HG02571 (cell line): Measurements from ENCODE around the gene COL1A1.
A peak's percentile ranks its signal among the peaks of the same experiment; 100 is the strongest.

Experiments
- ATAC-seq: cut with Tn5 transposase; IDR thresholded peaks from one replicate; pipeline ENCODE4 v1.9.1; 2021; ENCODE audit warnings: mild to moderate bottlenecking, moderate library complexity; ENCODE audit not compliant: unreplicated experiment

COL1A1 gene

DNA sequence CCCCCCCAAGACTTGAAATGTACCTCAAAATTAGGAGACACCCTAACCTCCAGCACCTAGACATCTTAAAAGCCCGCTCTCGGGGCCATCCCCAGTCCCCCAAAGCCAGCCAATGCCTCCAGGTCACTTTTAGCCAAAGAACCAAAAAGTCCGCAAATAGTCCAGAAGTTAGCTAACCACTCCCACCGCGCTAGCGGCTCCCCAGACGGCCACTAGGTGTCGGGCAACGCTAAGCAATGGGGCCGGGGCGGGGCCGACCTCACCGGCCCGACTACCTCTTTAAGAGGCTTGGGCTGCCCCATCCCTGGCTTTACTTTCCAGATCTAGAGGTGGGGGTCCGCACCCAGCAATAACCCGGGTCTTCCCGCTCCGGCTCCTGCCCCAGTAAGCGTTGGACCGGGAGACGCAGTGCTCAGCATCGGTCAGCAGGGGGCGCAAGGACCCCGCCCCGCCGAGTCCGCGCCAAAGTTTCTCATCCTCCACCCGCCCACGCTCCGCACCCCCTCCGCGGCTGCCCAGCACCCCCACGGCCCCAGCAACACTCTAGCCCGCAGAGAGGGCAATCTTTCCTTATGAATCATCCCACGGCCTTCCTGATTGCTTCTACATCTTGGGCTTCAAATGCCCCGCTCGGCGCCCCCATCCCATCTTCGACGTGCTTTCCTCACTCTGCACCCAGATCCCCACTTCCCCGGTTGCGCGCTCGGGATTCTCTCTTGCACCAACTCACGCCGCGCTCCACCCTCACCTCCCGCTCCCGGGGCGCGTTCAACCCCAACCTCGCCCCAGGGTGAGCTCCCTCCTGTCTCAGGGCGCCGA lies 765 bp downstream of the COL1A1 start:
- ATAC-seq = peak; percentile 71

DNA sequence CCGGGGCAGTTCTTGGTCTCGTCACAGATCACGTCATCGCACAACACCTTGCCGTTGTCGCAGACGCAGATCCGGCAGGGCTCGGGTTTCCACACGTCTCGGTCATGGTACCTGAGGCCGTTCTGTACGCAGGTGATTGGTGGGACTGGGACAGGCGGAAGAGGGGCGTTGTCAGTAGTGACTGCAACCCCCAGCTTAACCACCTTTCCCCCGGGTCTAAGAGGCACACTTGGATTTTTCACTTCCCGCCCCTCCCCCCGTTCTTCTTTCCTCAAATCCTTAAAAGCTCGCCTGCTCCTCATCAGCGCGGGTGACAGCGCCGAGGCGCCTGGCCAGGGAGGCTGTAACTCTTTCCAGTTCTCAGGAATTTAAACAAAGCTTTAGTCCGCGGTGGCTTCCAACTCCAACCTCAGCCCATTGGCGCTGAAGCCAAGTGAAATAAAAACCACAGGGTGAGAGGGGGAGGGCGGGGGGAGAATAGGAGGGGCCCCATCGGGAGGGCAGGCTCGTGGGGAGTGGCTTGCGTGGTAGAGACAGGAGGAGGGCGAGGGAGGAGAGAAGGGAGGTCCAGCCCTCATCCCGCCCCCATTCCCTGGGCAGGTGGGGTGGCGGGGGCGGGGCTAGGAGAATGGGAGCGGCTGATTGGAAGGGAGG lies 1.5 kb downstream of the COL1A1 start:
- ATAC-seq = no peak

DNA sequence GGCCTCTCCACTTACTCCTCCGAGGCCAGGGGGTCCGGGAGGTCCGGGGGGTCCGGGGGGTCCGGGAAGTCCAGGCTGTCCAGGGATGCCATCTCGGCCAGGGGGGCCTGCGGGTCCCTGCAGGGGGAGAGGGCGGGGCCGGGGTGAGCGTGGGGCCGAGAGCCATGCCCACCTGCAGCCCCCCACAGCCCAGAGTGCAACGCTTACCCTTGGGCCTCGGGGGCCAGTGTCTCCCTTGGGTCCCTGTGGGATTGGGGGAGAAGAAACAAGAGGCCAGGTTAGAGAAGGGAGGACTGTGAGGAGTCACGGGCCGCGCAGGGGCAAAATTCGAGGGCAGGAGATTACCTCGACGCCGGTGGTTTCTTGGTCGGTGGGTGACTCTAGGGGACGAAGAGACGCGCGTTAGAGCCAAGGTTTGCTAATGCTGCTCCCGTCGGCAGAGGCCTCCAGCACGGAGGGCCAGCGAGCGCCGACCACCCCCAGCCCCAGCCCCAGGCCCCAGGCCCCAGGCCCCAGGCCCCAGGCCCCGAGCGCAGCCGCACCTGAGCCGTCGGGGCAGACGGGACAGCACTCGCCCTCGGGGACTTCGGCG lies 2.1 kb downstream of the COL1A1 start:
- no peak for ATAC-seq

DNA sequence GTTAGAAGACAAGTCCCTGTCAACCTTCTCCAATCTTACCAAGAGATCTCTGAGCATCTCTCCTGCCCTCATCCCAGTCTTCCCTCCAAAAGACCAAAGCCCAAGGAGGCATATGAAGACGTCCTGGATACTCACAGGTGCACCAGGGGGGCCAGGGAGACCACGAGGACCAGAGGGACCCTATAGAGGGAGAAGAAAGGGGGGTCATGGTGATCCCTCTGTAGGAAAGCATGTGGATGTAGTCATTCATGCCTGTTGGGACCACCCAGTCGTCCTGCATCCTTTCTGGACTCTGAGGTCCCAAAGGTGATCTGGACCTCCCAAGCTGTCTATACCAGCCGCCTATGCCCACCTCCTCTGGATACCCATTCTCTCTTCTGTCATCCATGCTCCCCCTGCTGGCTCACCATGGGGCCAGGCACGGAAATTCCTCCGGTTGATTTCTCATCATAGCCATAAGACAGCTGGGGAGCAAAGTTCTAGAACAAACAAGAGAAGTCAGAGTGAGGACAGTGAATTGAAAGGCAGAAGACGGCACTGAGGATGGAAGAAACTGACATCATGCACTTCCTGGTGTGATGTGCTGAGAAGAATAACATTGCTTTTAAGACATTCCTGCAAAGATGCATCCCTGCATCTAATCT lies 3.3 kb downstream of the COL1A1 start:
- no peak for ATAC-seq

DNA sequence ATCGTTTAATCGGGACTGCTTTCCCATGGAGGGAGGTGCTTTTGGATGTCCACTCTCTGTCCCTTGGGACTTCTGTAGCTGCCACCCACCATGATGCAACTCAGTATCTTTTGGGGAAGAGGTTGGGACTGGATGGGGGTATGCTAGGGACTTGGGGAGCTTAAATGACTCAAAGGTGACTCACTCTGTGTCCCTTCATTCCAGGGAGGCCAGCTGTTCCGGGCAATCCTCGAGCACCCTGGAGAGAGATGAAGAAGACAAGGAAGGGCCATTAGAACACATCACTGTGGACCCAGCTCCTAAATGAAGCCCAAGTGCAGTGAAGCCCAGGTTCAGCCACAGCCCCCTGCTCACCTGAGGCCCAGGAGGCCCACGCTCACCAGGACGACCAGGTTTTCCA lies 4.6 kb downstream of the COL1A1 start:
- ATAC-seq = no peak

DNA sequence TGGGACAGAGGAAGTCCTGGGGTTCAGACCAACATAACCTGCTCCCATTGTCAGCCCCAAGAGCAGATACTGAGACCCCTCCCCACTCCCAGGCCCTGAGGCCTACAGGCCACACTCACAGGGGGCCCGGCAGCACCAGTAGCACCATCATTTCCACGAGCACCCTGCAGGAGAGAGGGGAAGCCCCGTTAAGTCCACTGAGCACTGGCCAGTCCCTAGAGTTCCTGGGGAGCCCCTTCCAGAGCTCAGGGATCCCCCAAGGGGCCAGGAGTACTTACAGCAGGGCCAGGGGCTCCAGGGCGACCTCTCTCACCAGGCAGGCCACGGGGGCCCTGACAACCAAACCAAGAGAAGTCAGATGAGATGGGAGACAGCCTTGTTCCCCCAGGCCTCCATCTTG lies 5.4 kb downstream of the COL1A1 start:
- ATAC-seq = no peak

DNA sequence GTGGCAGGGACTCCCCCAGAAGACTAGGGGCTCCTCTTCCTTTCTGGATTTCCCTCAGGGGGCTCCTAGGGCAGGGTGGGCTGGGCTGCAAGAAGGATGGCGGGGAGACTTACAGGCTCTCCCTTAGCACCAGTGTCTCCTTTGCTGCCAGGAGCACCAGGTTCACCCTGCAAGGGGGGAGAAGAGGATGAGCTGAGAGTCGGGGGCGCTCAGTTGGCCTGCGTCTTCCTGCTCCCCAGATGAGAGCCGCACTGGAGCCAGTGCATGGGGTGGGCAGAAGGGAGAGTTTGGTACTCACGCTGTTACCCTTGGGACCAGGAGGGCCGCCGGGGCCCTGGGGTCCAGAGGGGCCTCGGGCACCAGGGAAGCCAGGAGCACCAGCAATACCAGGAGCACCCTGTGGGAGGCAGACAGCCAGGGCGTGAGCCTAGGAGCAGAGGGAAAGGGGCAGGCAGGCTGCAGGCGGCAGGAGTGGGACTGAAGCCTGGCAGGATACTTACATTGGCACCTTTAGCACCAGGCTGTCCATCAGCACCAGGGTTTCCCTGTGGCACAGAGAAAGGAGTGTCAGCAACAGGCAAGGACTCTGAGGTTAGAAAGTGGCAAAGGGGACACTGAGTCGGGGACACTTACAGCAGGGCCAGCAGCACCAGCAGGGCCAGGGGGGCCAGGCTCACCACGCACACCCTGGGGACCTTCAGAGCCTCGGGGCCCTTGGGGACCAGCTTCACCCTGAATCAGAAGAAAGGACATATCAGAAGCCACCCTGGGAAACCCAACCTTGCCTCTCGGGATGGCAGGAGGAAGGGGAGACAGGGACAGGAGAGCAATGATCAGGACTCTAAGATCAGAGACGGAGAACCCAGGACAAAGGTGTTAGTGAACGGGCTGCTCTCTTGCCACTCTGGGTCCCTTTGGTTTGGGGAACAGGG lies 6.2 kb downstream of the COL1A1 start:
- ATAC-seq = no peak

DNA sequence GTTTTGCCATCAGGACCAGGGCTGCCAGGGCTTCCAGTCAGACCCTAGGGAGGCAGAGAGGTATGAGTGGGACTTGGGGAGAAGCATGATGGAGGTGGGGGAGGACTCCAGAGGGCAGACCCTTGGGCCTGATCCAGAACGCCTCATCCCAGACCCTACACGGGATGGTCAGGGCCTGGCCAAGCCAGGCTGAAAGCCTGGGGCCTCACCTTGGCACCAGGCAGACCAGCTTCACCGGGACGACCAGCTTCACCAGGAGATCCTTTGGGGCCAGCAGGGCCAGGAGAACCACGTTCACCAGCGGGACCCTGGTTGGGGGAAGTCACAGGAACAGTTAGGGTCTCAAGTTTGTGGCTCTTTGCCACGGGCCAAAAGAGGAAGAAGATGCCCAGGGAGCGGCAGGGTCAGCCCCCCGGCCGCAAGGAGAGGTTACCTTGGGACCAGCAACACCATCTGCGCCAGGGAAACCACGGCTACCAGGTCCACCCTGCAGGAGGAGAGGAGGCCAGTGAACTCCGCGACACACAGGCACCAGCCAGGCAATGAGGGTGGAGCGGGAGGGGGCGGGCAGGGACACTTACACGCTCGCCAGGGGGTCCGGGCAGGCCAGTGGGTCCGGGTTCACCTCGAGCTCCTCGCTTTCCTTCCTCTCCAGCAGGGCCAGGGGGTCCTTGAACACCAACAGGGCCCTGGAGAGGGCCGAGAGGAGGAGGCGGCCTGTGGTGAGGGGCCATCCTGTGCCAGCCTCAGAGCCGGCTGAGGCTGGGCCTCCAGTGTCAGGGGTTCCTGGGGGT lies 7.1 kb downstream of the COL1A1 start:
- ATAC-seq = no peak

DNA sequence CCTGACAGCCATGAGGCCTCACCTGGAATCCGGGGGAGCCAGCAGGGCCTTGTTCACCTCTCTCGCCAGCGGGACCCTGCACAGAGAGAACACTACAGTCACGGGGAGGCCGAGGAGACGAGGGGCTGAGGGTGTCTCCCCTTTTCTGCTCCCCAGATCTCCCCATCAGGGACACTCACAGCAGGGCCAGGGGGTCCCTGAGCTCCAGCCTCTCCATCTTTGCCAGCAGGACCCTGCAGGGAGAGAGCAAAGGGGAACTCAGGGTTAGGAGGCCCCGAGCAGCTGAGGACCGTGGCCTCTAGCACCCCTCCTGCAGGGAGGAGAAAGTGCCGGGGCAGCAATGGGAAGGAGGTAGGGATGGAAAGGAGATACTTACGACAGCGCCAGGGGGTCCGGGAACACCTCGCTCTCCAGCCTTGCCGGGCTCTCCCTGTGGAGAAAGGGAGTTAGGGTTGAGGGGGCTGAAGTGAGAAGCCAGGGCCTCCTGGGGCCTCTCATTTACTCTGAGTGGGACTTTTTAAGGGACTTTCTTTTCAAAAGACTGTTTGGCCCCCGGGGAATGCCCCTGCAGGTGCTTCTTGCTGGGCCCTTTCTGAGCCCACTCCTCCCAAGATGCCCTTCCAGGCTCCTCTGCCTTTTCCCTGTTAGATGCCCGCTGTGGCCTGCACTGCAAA lies 8.7 kb downstream of the COL1A1 start:
- no peak for ATAC-seq

DNA sequence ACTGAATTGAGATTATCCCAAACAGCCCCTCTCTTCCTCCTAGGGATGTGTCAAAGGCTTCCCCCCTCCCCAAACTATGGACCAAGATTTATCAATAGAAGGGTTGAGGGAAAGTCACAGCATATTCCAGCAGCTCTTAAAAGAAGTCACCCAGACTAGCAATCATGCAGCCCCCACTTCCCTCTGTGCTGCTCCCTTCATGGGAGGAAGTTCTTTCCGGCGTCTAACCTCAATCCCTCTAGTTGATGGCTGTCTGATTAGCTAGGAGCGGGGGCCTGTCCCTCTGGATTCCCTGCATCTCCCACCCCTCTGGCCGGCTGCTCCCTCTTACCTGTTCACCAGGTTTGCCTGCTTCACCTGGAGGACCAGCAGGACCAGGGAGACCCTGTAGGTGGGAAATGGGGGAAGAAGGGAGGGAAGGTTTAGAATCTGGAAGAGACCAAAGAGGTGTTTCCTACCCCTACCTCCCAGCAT lies 9.2 kb downstream of the COL1A1 start:
- no peak for ATAC-seq

DNA sequence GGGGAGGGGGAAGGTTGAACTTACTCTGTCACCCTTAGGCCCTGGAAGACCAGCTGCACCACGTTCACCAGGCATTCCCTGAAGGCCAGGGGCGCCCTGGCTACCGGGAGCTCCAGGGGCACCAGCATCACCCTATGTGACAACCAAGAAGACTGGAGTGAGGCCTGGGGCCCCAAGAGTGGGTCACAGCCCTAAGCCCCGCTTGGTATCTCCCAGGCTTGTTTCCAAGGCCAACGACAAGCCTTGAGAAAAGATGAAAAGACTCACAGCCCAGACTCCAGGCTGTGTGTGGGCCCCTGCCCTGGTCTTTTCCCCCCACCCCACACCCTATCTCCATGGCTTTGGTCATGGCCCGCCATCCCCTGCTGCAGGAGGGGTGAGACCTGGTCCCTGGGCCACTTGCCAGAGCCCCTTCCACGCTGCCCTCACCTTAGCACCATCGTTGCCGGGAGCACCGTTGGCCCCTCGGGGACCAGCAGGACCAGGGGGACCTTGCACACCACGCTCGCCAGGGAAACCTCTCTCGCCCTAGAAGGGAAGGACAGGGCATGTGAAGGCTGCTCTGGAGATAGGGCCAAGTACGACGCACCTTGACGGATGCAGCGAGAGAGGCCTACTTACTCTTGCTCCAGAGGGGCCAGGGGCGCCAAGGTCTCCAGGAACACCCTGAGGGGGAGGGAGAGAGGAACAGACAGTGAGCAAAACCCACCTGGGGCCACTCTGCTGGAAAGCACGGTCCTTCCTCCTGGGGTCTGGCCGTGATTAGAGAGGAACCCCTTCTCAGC lies 9.9 kb downstream of the COL1A1 start:
- ATAC-seq = no peak

DNA sequence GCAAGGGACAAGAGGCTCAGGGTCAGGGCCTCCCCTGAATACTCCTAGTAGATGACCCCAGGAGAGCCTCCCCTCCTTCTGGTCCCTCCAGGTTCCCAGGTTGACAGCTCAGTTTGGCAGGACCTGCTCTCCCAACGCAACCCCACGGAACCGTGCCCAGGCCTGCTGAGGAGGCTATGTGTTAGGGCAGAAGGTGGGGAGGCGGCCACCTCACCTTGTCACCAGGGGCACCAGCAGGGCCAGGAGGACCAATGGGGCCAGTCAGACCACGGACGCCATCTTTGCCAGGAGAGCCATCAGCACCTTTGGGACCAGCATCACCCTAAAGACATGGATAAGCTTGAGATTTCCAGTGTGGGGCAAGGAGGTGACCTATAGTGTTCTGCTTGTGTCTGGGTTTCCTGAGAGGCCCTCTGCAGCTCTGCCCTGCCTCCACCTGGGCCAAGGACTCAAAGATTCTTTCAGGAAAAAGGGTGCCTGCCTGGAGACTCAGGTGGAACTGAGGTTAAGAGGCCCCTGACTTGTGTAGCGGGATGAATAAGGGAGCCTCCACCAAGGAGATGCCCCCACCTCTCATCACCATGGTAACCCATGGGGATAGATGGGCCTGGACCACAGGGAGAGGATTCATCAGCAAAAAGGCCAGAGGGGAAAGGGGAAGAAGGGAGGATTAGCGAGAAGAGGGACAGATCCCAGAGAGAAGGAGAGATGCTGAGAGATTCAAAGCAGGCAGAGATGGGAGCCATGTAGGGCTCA lies 10.7 kb downstream of the COL1A1 start:
- ATAC-seq = no peak

DNA sequence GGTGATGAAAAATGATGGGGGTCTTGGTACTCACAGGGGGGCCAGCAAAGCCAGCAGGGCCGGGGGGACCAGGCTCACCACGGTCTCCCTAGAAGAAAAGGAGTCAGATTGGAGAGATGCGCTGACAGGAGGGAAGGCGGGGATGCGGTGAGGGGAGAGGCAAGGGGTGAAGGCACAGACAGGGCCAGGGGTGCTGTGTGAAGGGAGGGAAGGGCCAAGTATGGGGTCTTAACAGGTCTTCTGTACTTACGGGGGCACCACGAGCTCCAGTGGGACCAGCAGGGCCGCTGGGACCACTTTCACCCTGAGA lies 11.2 kb downstream of the COL1A1 start:
- no peak for ATAC-seq

DNA sequence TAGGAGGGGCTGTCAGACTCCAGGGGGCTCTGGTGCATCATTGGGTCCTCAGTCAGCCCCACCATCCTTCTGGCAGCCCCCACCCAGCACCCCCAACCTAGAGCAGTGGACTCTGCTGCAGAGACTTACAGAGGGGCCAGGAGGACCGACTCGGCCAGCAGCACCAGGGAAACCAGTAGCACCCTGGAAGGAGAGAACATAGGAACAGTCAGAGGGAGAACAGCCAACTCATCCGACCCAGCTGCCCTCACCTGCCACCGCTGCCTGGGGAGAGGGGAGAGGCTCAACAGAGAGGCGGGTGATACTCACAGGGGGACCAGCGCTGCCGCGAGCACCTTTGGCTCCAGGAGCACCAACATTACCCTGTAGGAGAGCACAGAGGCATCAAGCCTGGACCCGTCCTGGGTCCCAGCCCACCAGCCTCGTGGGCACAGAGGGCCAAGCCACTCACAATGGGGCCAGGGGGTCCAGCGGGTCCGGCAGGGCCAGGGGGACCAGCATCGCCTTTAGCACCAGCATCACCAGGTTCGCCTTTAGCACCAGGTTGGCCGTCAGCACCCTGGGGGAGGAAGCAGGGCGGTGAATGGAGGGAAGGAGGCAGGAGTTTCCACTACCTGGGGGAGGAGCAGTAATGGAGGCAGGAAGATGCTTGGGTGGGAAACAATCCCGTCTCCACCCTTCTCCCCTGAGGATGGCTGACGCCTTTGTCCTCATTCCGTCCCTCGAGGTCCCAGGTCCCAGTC lies 11.7 kb downstream of the COL1A1 start:
- no peak for ATAC-seq

DNA sequence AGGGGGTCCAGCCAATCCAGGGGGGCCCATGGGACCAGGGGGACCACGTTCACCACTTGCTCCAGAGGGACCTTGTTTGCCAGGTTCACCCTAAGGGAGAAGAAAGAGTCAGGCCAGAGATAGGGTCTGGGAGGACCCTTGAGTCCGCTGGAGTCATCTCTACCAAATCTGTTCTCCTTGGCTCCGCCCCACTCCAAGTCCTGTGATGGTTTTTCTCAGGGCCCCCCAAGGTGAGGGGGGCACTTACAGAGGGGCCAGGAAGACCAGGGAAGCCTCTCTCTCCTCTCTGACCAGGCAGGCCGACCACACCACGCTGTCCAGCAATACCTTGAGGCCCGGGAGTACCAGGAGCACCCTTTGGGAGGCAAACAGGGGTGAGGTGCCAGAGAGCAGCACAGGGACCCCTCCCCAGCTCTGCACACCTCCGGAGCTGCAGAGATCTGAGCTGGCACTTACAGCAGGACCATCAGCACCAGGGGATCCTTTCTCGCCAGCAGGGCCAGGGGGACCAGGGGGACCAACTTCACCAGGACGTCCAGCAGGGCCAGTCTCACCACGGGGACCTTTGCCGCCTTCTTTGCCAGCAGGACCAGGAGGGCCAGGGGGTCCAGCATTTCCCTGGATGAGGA lies 12.4 kb downstream of the COL1A1 start:
- no peak for ATAC-seq

DNA sequence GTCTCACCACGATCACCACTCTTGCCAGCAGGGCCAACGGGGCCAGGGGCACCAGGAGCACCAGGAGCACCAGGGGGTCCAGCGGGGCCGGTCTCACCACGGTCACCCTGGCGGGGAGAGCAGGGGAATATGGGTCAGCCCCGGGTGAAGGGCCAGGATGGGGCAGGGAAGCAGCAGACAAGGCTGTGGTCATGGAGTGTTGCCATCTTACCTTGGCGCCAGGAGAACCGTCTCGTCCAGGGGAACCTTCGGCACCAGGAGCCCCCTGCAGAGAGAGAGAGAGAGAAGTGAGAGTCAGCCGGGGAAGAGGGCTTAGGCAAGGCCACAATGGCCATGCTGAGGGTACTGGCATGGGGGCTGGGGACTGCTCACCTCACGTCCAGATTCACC lies 12.9 kb downstream of the COL1A1 start:
- no peak for ATAC-seq
